ENCODE measurements around the gene BTBD19.

DNA sequence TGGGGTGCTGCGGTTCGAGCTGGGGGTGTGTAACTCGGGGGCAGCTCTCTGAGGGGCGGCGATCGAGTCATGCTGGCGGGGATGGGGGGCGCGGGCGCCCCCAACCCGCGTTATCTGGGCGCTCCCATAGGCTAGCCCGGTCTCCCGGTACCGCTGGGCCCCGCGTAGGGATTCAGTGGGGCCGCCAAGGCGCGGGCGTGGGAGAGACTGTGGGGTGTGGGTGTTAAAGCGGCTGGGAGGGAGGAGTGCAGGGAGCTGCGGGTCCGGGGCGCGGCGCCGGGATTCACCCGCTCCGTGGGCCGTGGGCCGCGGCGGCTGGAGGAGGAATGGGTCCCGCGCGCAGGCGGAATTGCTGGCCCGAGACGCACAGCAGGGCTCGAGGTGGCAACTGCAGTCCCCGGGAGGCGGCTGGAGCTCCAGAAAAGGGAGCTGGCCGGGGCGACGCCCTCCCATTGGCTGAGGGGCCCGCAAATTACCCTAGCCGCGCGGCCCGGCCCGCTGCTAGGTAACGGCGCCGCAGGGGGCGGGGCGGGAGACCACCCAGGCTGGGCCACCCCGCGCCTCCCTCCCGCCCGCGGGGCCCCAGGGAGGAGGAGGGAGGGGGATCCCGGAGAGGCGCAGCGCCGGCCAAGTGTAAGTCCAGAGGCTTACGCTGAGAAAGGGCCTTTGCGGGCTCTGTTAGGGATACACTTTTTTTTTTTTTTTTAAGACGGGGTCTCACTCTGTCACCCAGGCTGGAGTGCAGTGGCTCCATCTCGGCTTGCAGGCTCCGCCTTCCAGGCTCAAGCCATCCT, 34.7 kb downstream of the BTBD19 start, which contains the start of gene PTCH2:
- TF ChIP-seq, protein P1, sequence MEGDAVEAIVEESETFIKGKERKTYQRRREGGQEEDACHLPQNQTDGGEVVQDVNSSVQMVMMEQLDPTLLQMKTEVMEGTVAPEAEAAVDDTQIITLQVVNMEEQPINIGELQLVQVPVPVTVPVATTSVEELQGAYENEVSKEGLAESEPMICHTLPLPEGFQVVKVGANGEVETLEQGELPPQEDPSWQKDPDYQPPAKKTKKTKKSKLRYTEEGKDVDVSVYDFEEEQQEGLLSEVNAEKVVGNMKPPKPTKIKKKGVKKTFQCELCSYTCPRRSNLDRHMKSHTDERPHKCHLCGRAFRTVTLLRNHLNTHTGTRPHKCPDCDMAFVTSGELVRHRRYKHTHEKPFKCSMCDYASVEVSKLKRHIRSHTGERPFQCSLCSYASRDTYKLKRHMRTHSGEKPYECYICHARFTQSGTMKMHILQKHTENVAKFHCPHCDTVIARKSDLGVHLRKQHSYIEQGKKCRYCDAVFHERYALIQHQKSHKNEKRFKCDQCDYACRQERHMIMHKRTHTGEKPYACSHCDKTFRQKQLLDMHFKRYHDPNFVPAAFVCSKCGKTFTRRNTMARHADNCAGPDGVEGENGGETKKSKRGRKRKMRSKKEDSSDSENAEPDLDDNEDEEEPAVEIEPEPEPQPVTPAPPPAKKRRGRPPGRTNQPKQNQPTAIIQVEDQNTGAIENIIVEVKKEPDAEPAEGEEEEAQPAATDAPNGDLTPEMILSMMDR (IDR thresholded peaks at IDR 0.05): no peak
- no peak for TF ChIP-seq POLR2A (IDR thresholded peaks at IDR 0.05)

Data from lower leg skin (tissue), 3 donors.